Transverse colon (tissue), 4 donors: ENCODE results near the gene IDH3B.

Experiments used
- CTCF ChIP-seq, 5 experiments: fragments of 200-600 bp in 3 of 5; fragments of 450-650 bp in 2 of 5; sonication (generic) in 3 of 5; IDR thresholded peaks; 1 replicate in 2 of 5; 2 replicates in 3 of 5; pipeline ENCODE4 v1.5.1; 2016 to 2017; ENCODE audit warnings: antibody characterized with exemption in 5 of 5, inconsistent platforms in 3 of 5, mild to moderate bottlenecking in 2 of 5, moderate library complexity in 1 of 5
- POLR2AphosphoS5 ChIP-seq, 3 donors: sonication (generic); formaldehyde crosslinking; IDR thresholded peaks; one replicate each; pipeline ENCODE4 v1.6.1; 2016; ENCODE audit warnings: antibody characterized with exemption in 3 of 3

- TF ChIP-seq CTCF (IDR thresholded peaks at IDR 0.05), result no peak
- TF ChIP-seq POLR2AphosphoS5 (IDR thresholded peaks at IDR 0.05), result no peak
These were observed 20.3 kb downstream of the IDH3B start for GRCh38 chr20:2643708-2644107.
